HepG2 (cell line): ENCODE data around the gene TBC1D22A. TPM values are rescaled to one million over a fixed set of nuclear protein-coding genes. Genes with fewer than 3 reads are reported as not detected.

ENCODE experiments used
- EEA1 ChIP-seq: sonication (generic); formaldehyde crosslinking; IDR thresholded peaks from 2 replicates; pipeline ENCODE4 v1.5.1; 2020; ENCODE audit warnings: mild to moderate bottlenecking, missing genetic modification reagents, borderline replicate concordance
- FOXK2 ChIP-seq: fragments of 450-650 bp; IDR thresholded peaks from 2 replicates; pipeline ENCODE4 v1.6.1; 2016
- FOXP1 ChIP-seq, 2 experiments: fragments of 450-650 bp in 1 of 2; IDR thresholded peaks; 2 replicates each; pipeline ENCODE4 v1.6.1; 2017 to 2018; ENCODE audit warnings: antibody characterized with exemption in 1 of 2
- HNRNPLL ChIP-seq: fragments of 200-400 bp; formaldehyde crosslinking; IDR thresholded peaks from 2 replicates; pipeline ENCODE4 v1.6.1; 2017; ENCODE audit warnings: mild to moderate bottlenecking, low read depth, low read length; ENCODE audit not compliant: poor library complexity, severe bottlenecking
- KAT7 ChIP-seq: IDR thresholded peaks from 2 replicates; pipeline ENCODE4 v1.6.1; 2018; ENCODE audit warnings: borderline replicate concordance, missing compliant biosample characterization
- KDM5A ChIP-seq: fragments of 200-600 bp; sonication (generic); IDR thresholded peaks from 2 replicates; pipeline ENCODE4 v1.7.0; 2018; ENCODE audit warnings: antibody characterized with exemption, mild to moderate bottlenecking, low read length, borderline replicate concordance
- MATR3 ChIP-seq: sonication (generic); formaldehyde crosslinking; IDR thresholded peaks from 2 replicates; pipeline ENCODE4 v1.4.0; 2020; ENCODE audit warnings: missing genetic modification reagents
- MXD1 ChIP-seq: sonication (generic); formaldehyde crosslinking; IDR thresholded peaks from 2 replicates; pipeline ENCODE4 v1.4.0; 2020; ENCODE audit warnings: mild to moderate bottlenecking, missing genetic modification reagents
- NFKBIZ ChIP-seq: IDR thresholded peaks from 2 replicates; pipeline ENCODE4 v1.6.1; 2018; ENCODE audit warnings: missing genetic modification reagents, missing compliant biosample characterization
- TRIM22 ChIP-seq: fragments of 450-650 bp; IDR thresholded peaks from 2 replicates; pipeline ENCODE4 v1.6.1; 2017
- ZFP90 ChIP-seq: sonication (generic); formaldehyde crosslinking; IDR thresholded peaks from 2 replicates; pipeline ENCODE4 v1.8.0; 2022; ENCODE audit warnings: missing genetic modification reagents, mild to moderate bottlenecking, inconsistent platforms, borderline replicate concordance
- ZNF12 ChIP-seq: sonication (generic); formaldehyde crosslinking; IDR thresholded peaks from 2 replicates; pipeline ENCODE4 v1.5.0; 2020; ENCODE audit warnings: missing genetic modification reagents
- ZNF207 ChIP-seq: fragments of 450-650 bp; IDR thresholded peaks from 2 replicates; pipeline ENCODE4 v1.6.1; 2016; ENCODE audit warnings: antibody characterized with exemption, borderline replicate concordance
- ZNF235 ChIP-seq: sonication (generic); formaldehyde crosslinking; IDR thresholded peaks from 2 replicates; pipeline ENCODE4 v1.8.1; 2023; ENCODE audit warnings: mild to moderate bottlenecking, missing genetic modification reagents, borderline replicate concordance
- ZNF317 ChIP-seq: sonication (generic); formaldehyde crosslinking; IDR thresholded peaks from 2 replicates; pipeline ENCODE4 v1.5.0; 2020; ENCODE audit warnings: mild to moderate bottlenecking, missing genetic modification reagents
- ZNF33A ChIP-seq: sonication (generic); formaldehyde crosslinking; IDR thresholded peaks from 2 replicates; pipeline ENCODE4 v1.5.1; 2020; ENCODE audit warnings: missing genetic modification reagents, mild to moderate bottlenecking, moderate library complexity, borderline replicate concordance
- ZNF484 ChIP-seq: sonication (generic); formaldehyde crosslinking; IDR thresholded peaks from 2 replicates; pipeline ENCODE4 v1.5.1; 2020; ENCODE audit warnings: mild to moderate bottlenecking, low read depth, missing genetic modification reagents, borderline replicate concordance
- ZSCAN31 ChIP-seq: sonication (generic); formaldehyde crosslinking; IDR thresholded peaks from 2 replicates; pipeline ENCODE4 v1.5.0; 2020; ENCODE audit warnings: low read depth, mild to moderate bottlenecking, missing genetic modification reagents
- polyA plus RNA-seq, 8 experiments: library from polyadenylated mRNA; depleted of rRNA in 3 of 8; stranded (reverse) in 7 of 8; unstranded in 1 of 8; fragments of >200 nt; fragmentation: Illumina TruSeq in 4 of 8; extraction: Trizol in 4 of 8; gene quantifications; 2 replicates each; pipeline versions ENCODE4 v1.2.1 to v1.2.3, GENCODE V29; 2011 to 2016; ENCODE audit warnings: low read depth in 4 of 8, missing spikeins in 1 of 8, mixed read lengths in 1 of 8; ENCODE audit not compliant: insufficient read depth in 1 of 8
- total RNA-seq, 5 experiments: library from RNA; depleted of rRNA; stranded (reverse); fragments of >200 nt; fragmentation: Illumina TruSeq; extraction: Trizol; gene quantifications; 2 replicates each; pipeline ENCODE4 v1.2.3, GENCODE V29; 2016; ENCODE audit warnings: low read depth in 1 of 5
- TF ChIP-seq, protein P1 (sequence below): sonication (generic); formaldehyde crosslinking; IDR thresholded peaks from 2 replicates; pipeline ENCODE4 v1.4.0; 2020; ENCODE audit warnings: missing genetic modification reagents
- TF ChIP-seq, protein P2 (sequence below): sonication (generic); formaldehyde crosslinking; IDR thresholded peaks from 2 replicates; pipeline ENCODE4 v1.5.1; 2020; ENCODE audit warnings: missing genetic modification reagents, mild to moderate bottlenecking, borderline replicate concordance

TBC1D22A gene
- total and polyA plus RNA-seq, 2 of the 13 experiments (the other 11 are each of a cell fraction or from before 2014, with no cell fraction given), result 17.3 to 18.0 TPM

DNA sequence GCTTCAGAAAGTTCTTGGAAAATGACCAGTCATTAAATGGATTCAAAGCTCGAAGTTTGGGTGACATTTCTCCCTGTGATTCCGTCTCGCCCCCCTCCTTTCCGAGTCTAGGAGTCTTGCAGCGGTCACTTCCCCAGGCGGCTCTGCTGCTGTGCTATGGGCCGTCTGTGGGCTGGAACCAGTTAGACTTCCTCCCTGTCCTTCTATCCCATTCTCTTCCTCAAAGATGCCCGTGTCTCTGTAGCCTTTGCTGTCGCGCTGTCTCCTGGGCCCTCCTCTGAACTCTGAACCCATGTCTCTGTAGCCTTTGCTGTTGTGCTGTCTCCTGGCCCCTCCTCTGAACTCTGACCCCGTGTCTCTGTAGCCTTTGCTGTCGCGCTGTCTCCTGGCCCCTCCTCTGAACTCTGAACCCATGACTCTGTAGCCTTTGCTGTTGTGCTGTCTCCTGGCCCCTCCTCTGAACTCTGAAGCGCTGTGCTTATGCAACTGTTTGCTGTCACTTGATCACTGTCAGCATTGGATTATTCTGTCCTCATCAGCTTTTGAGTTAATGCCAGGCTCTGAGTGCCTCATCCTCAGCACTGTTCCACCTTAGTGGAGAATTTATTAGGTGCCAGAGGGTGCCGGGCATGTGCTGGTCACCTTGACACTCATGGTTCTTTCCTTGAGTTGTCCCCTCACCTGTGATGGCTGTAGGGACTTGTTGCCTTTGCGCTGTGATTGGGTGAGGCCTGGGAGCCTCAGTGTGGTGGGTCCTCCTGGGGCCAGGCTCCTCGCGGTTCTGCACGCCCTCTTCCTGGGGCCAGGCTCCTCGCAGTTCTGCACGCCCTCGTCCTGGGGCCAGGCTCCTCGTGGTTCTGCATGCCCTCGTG lies 173.3 kb downstream of the TBC1D22A start (continued):
- TF ChIP-seq FOXP1 (IDR thresholded peaks at IDR 0.05) (peak; percentile 59), FOXP1 (CRISPR knock-in tag; IDR thresholded peaks at IDR 0.05) (peak; percentile 90), TRIM22 (no peak), ZNF235 (CRISPR knock-in tag) (no peak; the same call in 1 of the 2 replicates), ZSCAN31 (no peak; the same call in 1 of the 2 replicates), MATR3 (CRISPR knock-in tag) (no peak), EEA1 (CRISPR knock-in tag) (peak; percentile 30; the same call in 1 of the 2 replicates), KDM5A (no peak; the same call in 1 of the 2 replicates), NFKBIZ (CRISPR knock-in tag) (peak; percentile 55), ZNF33A (CRISPR knock-in tag) (no peak), KAT7 (CRISPR knock-in tag) (no peak), HNRNPLL (peak; percentile 32), ZNF12 (CRISPR knock-in tag) (no peak), ZNF484 (CRISPR knock-in tag) (peak; percentile 66; the same call in 1 of the 2 replicates), ZFP90 (CRISPR knock-in tag) (peak; percentile 78), ZNF207 (no peak), FOXK2 (peak; percentile 86), MXD1 (CRISPR knock-in tag) (peak; percentile 85), ZNF317 (peak; percentile 45; the same call in 1 of the 2 replicates)
- TF ChIP-seq, protein P1, sequence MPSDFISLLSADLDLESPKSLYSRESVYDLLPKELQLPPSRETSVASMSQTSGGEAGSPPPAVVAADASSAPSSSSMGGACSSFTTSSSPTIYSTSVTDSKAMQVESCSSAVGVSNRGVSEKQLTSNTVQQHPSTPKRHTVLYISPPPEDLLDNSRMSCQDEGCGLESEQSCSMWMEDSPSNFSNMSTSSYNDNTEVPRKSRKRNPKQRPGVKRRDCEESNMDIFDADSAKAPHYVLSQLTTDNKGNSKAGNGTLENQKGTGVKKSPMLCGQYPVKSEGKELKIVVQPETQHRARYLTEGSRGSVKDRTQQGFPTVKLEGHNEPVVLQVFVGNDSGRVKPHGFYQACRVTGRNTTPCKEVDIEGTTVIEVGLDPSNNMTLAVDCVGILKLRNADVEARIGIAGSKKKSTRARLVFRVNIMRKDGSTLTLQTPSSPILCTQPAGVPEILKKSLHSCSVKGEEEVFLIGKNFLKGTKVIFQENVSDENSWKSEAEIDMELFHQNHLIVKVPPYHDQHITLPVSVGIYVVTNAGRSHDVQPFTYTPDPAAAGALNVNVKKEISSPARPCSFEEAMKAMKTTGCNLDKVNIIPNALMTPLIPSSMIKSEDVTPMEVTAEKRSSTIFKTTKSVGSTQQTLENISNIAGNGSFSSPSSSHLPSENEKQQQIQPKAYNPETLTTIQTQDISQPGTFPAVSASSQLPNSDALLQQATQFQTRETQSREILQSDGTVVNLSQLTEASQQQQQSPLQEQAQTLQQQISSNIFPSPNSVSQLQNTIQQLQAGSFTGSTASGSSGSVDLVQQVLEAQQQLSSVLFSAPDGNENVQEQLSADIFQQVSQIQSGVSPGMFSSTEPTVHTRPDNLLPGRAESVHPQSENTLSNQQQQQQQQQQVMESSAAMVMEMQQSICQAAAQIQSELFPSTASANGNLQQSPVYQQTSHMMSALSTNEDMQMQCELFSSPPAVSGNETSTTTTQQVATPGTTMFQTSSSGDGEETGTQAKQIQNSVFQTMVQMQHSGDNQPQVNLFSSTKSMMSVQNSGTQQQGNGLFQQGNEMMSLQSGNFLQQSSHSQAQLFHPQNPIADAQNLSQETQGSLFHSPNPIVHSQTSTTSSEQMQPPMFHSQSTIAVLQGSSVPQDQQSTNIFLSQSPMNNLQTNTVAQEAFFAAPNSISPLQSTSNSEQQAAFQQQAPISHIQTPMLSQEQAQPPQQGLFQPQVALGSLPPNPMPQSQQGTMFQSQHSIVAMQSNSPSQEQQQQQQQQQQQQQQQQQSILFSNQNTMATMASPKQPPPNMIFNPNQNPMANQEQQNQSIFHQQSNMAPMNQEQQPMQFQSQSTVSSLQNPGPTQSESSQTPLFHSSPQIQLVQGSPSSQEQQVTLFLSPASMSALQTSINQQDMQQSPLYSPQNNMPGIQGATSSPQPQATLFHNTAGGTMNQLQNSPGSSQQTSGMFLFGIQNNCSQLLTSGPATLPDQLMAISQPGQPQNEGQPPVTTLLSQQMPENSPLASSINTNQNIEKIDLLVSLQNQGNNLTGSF, result peak; percentile 80; the same call in 1 of the 2 replicates
- TF ChIP-seq, protein P2, sequence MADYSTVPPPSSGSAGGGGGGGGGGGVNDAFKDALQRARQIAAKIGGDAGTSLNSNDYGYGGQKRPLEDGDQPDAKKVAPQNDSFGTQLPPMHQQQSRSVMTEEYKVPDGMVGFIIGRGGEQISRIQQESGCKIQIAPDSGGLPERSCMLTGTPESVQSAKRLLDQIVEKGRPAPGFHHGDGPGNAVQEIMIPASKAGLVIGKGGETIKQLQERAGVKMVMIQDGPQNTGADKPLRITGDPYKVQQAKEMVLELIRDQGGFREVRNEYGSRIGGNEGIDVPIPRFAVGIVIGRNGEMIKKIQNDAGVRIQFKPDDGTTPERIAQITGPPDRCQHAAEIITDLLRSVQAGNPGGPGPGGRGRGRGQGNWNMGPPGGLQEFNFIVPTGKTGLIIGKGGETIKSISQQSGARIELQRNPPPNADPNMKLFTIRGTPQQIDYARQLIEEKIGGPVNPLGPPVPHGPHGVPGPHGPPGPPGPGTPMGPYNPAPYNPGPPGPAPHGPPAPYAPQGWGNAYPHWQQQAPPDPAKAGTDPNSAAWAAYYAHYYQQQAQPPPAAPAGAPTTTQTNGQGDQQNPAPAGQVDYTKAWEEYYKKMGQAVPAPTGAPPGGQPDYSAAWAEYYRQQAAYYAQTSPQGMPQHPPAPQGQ (CRISPR knock-in tag), result 0 out of 2 replicates have a peak, but pooled peaks have one; percentile 24
